ENCODE data around the gene ARHGEF11.

The ARHGEF11 gene

GRCh38 chr1:156906206-156906906 is 139.2 kb downstream of the ARHGEF11 start:
- DNase-seq: no peak

GRCh38 chr1:156905651-156906050 is 139.9 kb downstream of the ARHGEF11 start:
- DNase-seq: no peak

GRCh38 chr1:156905176-156905575 is 140.4 kb downstream of the ARHGEF11 start:
- no peak for DNase-seq

- no peak for DNase-seq
These were observed 141.2 kb downstream of the ARHGEF11 start for GRCh38 chr1:156904187-156904959.

- DNase-seq: no peak
These were observed 142.0 kb downstream of the ARHGEF11 start for GRCh38 chr1:156903328-156904091.

GRCh38 chr1:156901966-156902915 is 143.3 kb downstream of the ARHGEF11 start:
- no peak for DNase-seq

GRCh38 chr1:156901590-156901900 is 144.0 kb downstream of the ARHGEF11 start:
- DNase-seq: no peak

- no peak for DNase-seq
These were observed 144.5 kb downstream of the ARHGEF11 start for GRCh38 chr1:156900896-156901589.

- DNase-seq: no peak
These were observed 145.4 kb downstream of the ARHGEF11 start for GRCh38 chr1:156899956-156900718.

GRCh38 chr1:156898971-156899664 is 146.4 kb downstream of the ARHGEF11 start:
- DNase-seq: no peak

- DNase-seq: no peak
These were observed 147.4 kb downstream of the ARHGEF11 start for GRCh38 chr1:156898161-156898566.

- DNase-seq: no peak
These were observed 148.3 kb downstream of the ARHGEF11 start for GRCh38 chr1:156897078-156897825.

- no peak for DNase-seq
These were observed 149.0 kb downstream of the ARHGEF11 start for GRCh38 chr1:156896490-156897033.

GRCh38 chr1:156895927-156896326 is 149.6 kb downstream of the ARHGEF11 start:
- DNase-seq: no peak

- no peak for DNase-seq
These were observed 150.1 kb downstream of the ARHGEF11 start for GRCh38 chr1:156895455-156895812.

GRCh38 chr1:156894711-156895454 is 150.7 kb downstream of the ARHGEF11 start:
- no peak for DNase-seq

GRCh38 chr1:156894001-156894400 is 151.5 kb downstream of the ARHGEF11 start:
- no peak for DNase-seq

- no peak for DNase-seq
These were observed 152.2 kb downstream of the ARHGEF11 start, which contains the start of gene PEAR1 for GRCh38 chr1:156893048-156893953. Gene PEAR1, plus strand, starts transcription at chr1:156893718. Its CDS starts 10,209 bp downstream, at chr1:156903927.
